Measurements from ENCODE around the gene LGALS7B. TPM values are rescaled to one million over a fixed set of nuclear protein-coding genes. Genes with fewer than 3 reads are reported as not detected.

LGALS7B gene
- total and polyA plus RNA-seq, 2 of the 4 experiments (the other 2 are of a cell fraction), result not detected

Small RNA genes lying within 50 kb of the gene (microRNA-seq; reads per million reads assigned to microRNA genes)
- not detected for gene RNU6-140P (ENCODE audit: insufficient read depth, insufficient read length)

Small RNA genes lying within 50 kb of the gene (small RNA-seq; reads per million reads assigned to genes)
- 0 to 2.4 (median 0) reads per million in 5 experiments for gene RNU6-140P

Other genes with a start within 250 kb of the LGALS7B start
- gene MAP4K1, start 171.2 kb upstream of the LGALS7B start, total RNA-seq (2012; rRNA removed), result not detected in 2 replicates
- 0.16 and 0.22 TPM in 2 replicates for gene MAP4K1, start 171.2 kb upstream of the LGALS7B start, polyA plus RNA-seq (2012; rRNA removed)
- gene EIF3K, start 170.0 kb upstream of the LGALS7B start, total RNA-seq (2012; rRNA removed), result 965 and 1,137 TPM in 2 replicates
- gene EIF3K, start 170.0 kb upstream of the LGALS7B start, polyA plus RNA-seq (2012; rRNA removed), result 524 and 575 TPM in 2 replicates
- gene ACTN4, start 141.6 kb upstream of the LGALS7B start, total RNA-seq (2012; rRNA removed), result 614 and 659 TPM in 2 replicates
- gene ACTN4, start 141.6 kb upstream of the LGALS7B start, polyA plus RNA-seq (2012; rRNA removed), result 497 and 541 TPM in 2 replicates
- gene CAPN12, start 44.7 kb upstream of the LGALS7B start, total RNA-seq (2012; rRNA removed), result 0.18 TPM in 1 of 2 replicates, not detected in the other
- gene CAPN12, start 44.7 kb upstream of the LGALS7B start, polyA plus RNA-seq (2012; rRNA removed), result 0.97 and 0.99 TPM in 2 replicates
- not detected in 2 replicates for gene LGALS7, start 15.7 kb upstream of the LGALS7B start, total RNA-seq (2012; rRNA removed)
- not detected in 2 replicates for gene LGALS7, start 15.7 kb upstream of the LGALS7B start, polyA plus RNA-seq (2012; rRNA removed)
- gene LGALS4, start 23.7 kb downstream of the LGALS7B start, total RNA-seq (2012; rRNA removed), result not detected in 2 replicates
- gene LGALS4, start 23.7 kb downstream of the LGALS7B start, polyA plus RNA-seq (2012; rRNA removed), result 0.10 and 0.29 TPM in 2 replicates
- 15.0 and 15.6 TPM in 2 replicates for gene ECH1, start 42.6 kb downstream of the LGALS7B start, total RNA-seq (2012; rRNA removed)
- gene ECH1, start 42.6 kb downstream of the LGALS7B start, polyA plus RNA-seq (2012; rRNA removed), result 62.1 and 62.3 TPM in 2 replicates
- 316 and 429 TPM in 2 replicates for gene HNRNPL, start 60.8 kb downstream of the LGALS7B start, total RNA-seq (2012; rRNA removed)
- 277 and 280 TPM in 2 replicates for gene HNRNPL, start 60.8 kb downstream of the LGALS7B start, polyA plus RNA-seq (2012; rRNA removed)
- 0.72 and 0.83 TPM in 2 replicates for gene RINL, start 89.1 kb downstream of the LGALS7B start, total RNA-seq (2012; rRNA removed)
- gene RINL, start 89.1 kb downstream of the LGALS7B start, polyA plus RNA-seq (2012; rRNA removed), result 1.2 and 1.9 TPM in 2 replicates
- gene SIRT2, start 110.4 kb downstream of the LGALS7B start, total RNA-seq (2012; rRNA removed), result 37.5 and 43.0 TPM in 2 replicates
- gene SIRT2, start 110.4 kb downstream of the LGALS7B start, polyA plus RNA-seq (2012; rRNA removed), result 50.0 and 53.8 TPM in 2 replicates
- gene NFKBIB, start 110.8 kb downstream of the LGALS7B start, total RNA-seq (2012; rRNA removed), result 6.4 and 7.5 TPM in 2 replicates
- gene NFKBIB, start 110.8 kb downstream of the LGALS7B start, polyA plus RNA-seq (2012; rRNA removed), result 25.5 and 36.2 TPM in 2 replicates
- gene CCER2, start 123.0 kb downstream of the LGALS7B start, total RNA-seq (2012; rRNA removed), result not detected in 2 replicates
- 0.19 and 0.22 TPM in 2 replicates for gene CCER2, start 123.0 kb downstream of the LGALS7B start, polyA plus RNA-seq (2012; rRNA removed)
- 8.3 and 10.8 TPM in 2 replicates for gene SARS2, start 141.6 kb downstream of the LGALS7B start, total RNA-seq (2012; rRNA removed)
- gene SARS2, start 141.6 kb downstream of the LGALS7B start, polyA plus RNA-seq (2012; rRNA removed), result 33.4 and 40.3 TPM in 2 replicates
- 26.4 and 26.7 TPM in 2 replicates for gene MRPS12, start 141.7 kb downstream of the LGALS7B start, total RNA-seq (2012; rRNA removed)
- gene MRPS12, start 141.7 kb downstream of the LGALS7B start, polyA plus RNA-seq (2012; rRNA removed), result 75.4 and 97.4 TPM in 2 replicates
- 10.8 and 11.9 TPM in 2 replicates for gene FBXO17, start 186.5 kb downstream of the LGALS7B start, total RNA-seq (2012; rRNA removed)
- 20.7 and 22.6 TPM in 2 replicates for gene FBXO17, start 186.5 kb downstream of the LGALS7B start, polyA plus RNA-seq (2012; rRNA removed)
- gene FBXO27, start 243.3 kb downstream of the LGALS7B start, total RNA-seq (2012; rRNA removed), result under 0.01 and 0.18 TPM in 2 replicates
- gene FBXO27, start 243.3 kb downstream of the LGALS7B start, polyA plus RNA-seq (2012; rRNA removed), result 0.50 and 0.57 TPM in 2 replicates